Ovary (tissue), 1 donor: ENCODE results near the gene EEF1B2.

Experiments
- EP300 ChIP-seq: sonication (generic); formaldehyde crosslinking; IDR thresholded peaks from one replicate; pipeline ENCODE4 v1.6.1; 2017; ENCODE audit warnings: antibody characterized with exemption
- POLR2A ChIP-seq: fragments of 450-650 bp; IDR thresholded peaks from one replicate; pipeline ENCODE4 v1.6.1; 2017; ENCODE audit warnings: antibody characterized with exemption, mild to moderate bottlenecking, moderate library complexity

DNA sequence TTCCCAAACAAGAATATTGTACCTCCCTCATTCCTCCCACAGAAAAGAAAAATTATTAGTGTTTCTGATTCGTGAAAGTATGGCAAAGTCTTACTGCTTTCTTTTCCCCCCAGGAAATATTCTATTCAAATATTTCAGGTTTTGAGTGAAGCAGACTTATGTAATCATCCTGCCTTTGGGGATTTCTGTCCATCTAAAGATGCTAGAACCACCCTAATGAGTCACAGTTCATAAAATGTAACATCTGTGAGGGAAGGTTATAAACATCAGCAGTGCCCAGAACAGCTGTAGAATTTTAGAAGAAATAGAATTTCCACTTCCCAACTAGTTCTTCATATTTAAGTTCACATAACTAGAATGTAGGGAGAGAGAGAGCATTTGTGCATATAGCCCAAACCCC is 39.0 kb downstream of the EEF1B2 start:
- no peak for TF ChIP-seq EP300
- TF ChIP-seq POLR2A: no peak
